Stimulated activated naive B cell treated with anti-CD40 and anti-IgM and Interleukin-4, amounts not matched to agents 10 μg/mL and 1 μg/mL and 100 μg/mL, for 72 hours (primary cell): ENCODE results near the gene TIMP3.

Experiments used
- ATAC-seq, 2 donors: fragments of 150-1000 bp; cut with Tn5 transposase; replicated peaks; 2 replicates each; pipeline ENCODE4 v1.10.0; 2021; ENCODE audit warnings: moderate library complexity in 1 of 2
- DNase-seq: peaks from one replicate; pipeline ENCODE4 v3.0.0; 2021
- H3K27ac Mint-ChIP-seq: one replicate; pipeline ENCODE4 v1.8.0; 2022; ENCODE audit warnings: mild to moderate bottlenecking, mixed read lengths
- H3K27me3 Mint-ChIP-seq, 2 donors: one replicate each; pipeline ENCODE4 v1.8.0; 2022; ENCODE audit warnings: mixed read lengths in 2 of 2
- H3K36me3 Mint-ChIP-seq, 2 donors: one replicate each; pipeline ENCODE4 v1.8.0; 2022; ENCODE audit warnings: mixed read lengths in 2 of 2, mild to moderate bottlenecking in 1 of 2
- H3K4me1 Mint-ChIP-seq, 2 donors: one replicate each; pipeline ENCODE4 v1.8.0; 2022; ENCODE audit warnings: mixed read lengths in 2 of 2, mild to moderate bottlenecking in 1 of 2
- H3K4me3 Mint-ChIP-seq, 2 donors: one replicate each; pipeline ENCODE4 v1.8.0; 2022; ENCODE audit warnings: mild to moderate bottlenecking in 2 of 2, mixed read lengths in 2 of 2, moderate library complexity in 1 of 2
- H3K9me3 Mint-ChIP-seq, 2 donors: one replicate each; pipeline ENCODE4 v1.8.0; 2022; ENCODE audit warnings: mixed read lengths in 2 of 2, mild to moderate bottlenecking in 1 of 2

TIMP3 gene

DNA sequence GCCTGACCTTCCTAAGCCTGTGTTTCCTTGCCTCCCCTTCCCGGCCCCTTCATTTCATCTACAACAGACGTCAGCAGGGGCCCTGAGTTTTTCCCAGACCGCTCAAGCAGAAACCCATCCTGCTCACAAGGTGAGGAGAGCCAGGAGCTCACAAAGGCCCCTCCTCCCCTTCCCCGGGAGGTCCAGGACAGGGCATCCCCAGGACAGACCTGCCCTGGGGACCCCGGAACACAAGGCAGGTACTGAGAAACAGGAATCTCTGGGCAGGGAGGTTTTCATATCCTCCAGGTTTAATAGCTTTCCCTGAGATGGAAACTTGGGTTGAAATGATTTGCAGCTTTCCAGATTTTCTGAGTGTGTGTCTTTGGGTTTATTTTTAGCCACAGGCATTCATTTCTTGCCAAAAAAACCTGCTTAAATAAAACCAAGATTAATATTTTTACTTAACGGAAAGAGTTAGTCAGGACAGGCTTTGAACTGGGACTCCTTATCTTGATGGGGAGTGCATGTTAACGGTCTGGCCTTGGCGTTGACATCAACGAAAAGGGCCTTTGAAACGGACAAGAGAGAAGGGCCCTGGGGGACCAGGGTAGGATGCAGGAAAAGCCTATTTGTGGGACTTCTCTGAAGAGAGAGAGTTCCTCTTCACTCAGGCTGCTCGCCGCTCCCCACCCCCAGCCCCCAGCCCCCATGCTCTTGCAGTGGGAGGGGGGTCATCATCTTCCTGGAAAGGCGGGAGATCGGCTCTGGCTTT lies 38.5 kb downstream of the TIMP3 start:
- ATAC-seq (no peak), DNase-seq (no peak)
- no peak overlapping the region for H3K4me3 Mint-ChIP-seq
- H3K36me3 Mint-ChIP-seq, result no peaks in the 10 kb centered on the region
- no peak overlapping the region for H3K27ac Mint-ChIP-seq
- no peaks in the 10 kb centered on the region for H3K9me3 Mint-ChIP-seq
- H3K27me3 Mint-ChIP-seq, result peaks cover 9 to 27% of the 10 kb centered on the region in 2 donors
- no peaks in the 10 kb centered on the region for H3K4me1 Mint-ChIP-seq

DNA sequence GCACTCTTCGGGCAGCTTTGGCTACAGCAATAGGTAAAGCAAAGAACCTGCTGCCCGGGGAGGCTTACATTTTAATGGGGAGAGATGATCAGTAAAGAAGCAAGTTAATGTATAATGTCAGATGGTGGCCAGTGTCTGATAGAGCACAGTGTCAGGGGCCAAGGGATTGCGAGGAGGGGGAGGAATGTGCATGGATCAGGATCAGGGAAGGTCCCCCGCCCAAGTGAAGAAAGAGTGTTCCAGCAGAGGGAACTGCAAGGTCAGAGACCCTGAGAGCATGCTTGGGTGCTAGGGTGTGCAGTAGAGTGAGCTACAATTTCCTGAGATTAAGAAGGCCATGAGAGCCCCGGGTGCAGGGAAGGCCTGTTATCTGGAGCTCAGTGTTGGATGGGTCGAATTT lies 39.7 kb downstream of the TIMP3 start:
- Mint-ChIP-seq H3K27ac (no peak overlapping the region), H3K9me3 (no peaks in the 10 kb centered on the region), H3K36me3 (no peaks in the 10 kb centered on the region), H3K4me3 (no peak overlapping the region), H3K27me3 (peaks cover 9 to 22% of the 10 kb centered on the region in 2 donors), H3K4me1 (no peaks in the 10 kb centered on the region)
- DNase-seq (no peak), ATAC-seq (no peak)

DNA sequence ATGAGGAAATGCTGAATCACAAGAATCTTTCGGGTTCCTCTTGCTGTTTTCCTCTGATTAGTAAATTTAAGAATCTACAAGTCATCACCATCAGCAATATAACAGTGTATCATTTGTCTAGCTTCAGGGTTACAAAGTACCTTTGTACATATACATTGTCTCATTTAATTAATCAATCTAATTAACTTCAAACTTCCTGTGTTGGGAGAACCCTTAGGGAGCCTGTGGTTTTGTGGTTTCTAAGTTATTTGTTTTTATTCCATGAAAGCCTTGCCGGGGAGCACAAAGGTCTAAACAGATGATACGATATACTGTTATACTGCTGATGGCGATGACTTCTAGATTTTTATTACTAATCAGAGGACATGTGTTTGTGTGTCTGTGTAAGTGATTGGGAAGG lies 41.0 kb downstream of the TIMP3 start:
- Mint-ChIP-seq H3K27me3 (peaks cover 9 to 28% of the 10 kb centered on the region in 2 donors), H3K9me3 (no peaks in the 10 kb centered on the region), H3K4me3 (no peak overlapping the region), H3K27ac (no peak overlapping the region), H3K4me1 (no peaks in the 10 kb centered on the region), H3K36me3 (no peaks in the 10 kb centered on the region)
- no peak for ATAC-seq
- no peak for DNase-seq

DNA sequence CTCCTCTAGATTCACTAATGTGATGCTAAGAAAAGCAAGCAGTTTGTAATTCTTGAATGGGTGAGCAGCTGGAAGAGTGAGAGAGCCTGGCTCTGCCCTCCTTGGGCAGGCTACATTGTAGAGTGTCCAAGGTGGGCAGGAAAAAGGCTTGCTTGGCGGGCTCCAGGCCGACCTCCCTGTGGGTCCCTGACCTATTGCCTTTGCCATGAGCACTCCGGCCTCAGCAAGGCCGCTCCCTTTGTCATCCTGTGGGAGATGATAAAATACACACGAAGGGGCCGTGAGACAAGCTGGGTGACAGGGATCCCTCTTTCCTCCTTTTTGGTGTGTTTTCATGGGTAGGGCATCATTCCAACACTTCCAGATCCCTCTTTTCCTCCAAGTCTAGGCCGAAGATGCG lies 41.8 kb downstream of the TIMP3 start:
- no peaks in the 10 kb centered on the region for H3K4me1 Mint-ChIP-seq
- H3K27me3 Mint-ChIP-seq, result peaks cover 9 to 29% of the 10 kb centered on the region in 2 donors
- H3K36me3 Mint-ChIP-seq, result no peaks in the 10 kb centered on the region
- H3K27ac Mint-ChIP-seq, result no peak overlapping the region
- no peak overlapping the region for H3K4me3 Mint-ChIP-seq
- no peak for DNase-seq
- ATAC-seq, result no peak
- H3K9me3 Mint-ChIP-seq, result no peaks in the 10 kb centered on the region

DNA sequence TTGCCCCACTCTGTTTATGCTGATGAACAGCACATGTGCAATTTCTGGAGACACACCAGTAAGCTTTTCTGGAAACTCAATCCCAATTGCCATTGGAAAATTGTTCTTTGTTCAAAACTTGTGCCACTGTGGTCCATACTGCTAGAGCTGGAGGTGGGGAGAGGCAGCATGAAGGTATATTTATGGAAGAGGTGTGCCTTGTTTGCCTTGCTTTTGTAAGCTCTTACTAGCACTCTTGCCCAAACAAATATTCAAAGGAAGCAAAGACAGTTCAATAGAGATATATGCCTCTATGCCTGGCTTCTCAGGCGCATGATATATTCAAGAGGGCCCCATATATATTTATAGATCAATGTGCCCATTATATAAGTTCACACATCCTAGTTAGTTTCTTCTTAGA lies 42.7 kb downstream of the TIMP3 start:
- H3K27me3 Mint-ChIP-seq, result peaks cover 9 to 22% of the 10 kb centered on the region in 2 donors
- no peak overlapping the region for H3K4me3 Mint-ChIP-seq
- H3K36me3 Mint-ChIP-seq, result no peaks in the 10 kb centered on the region
- ATAC-seq, result no peak
- no peaks in the 10 kb centered on the region for H3K4me1 Mint-ChIP-seq
- H3K27ac Mint-ChIP-seq, result no peak overlapping the region
- no peak for DNase-seq
- no peaks in the 10 kb centered on the region for H3K9me3 Mint-ChIP-seq

DNA sequence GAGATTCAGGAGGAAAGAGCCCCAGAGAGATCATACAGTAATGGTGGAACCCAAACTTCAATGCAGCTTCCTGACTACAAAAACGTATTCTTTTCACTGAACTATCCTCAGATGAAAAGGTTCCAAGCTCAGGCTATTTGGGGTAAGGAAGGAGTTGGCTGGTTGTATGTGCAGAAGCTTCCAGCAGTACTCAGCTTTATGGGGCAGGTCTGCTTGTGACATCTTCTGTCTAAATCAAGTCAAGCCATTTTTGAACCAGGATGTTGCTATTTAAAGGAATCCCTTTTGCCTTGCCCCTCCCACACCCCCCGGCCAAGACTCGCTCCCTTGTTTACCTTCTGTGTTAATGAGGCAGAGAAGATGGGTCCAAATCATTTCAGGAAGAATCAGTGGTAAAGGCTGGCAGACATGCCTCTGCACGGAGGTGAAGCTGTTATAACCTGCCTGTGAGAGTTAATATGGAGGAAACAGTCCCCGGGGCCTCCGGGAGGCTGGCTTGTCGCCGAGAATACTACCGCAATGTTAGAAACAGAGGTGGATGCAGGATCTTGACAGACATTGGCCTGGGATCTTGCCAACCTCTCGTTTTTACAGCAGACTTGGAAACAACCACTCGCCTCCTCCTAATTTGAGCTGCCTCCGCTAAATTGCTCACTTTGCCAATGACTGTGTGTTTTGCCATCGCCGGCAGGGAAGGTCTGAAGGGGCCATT lies 45.4 kb downstream of the TIMP3 start:
- Mint-ChIP-seq H3K27ac (no peak overlapping the region), H3K27me3 (peaks cover 0 to 21% of the 10 kb centered on the region in 2 donors), H3K36me3 (no peaks in the 10 kb centered on the region), H3K4me3 (no peak overlapping the region), H3K9me3 (no peaks in the 10 kb centered on the region), H3K4me1 (no peaks in the 10 kb centered on the region)
- DNase-seq (no peak), ATAC-seq (no peak)

DNA sequence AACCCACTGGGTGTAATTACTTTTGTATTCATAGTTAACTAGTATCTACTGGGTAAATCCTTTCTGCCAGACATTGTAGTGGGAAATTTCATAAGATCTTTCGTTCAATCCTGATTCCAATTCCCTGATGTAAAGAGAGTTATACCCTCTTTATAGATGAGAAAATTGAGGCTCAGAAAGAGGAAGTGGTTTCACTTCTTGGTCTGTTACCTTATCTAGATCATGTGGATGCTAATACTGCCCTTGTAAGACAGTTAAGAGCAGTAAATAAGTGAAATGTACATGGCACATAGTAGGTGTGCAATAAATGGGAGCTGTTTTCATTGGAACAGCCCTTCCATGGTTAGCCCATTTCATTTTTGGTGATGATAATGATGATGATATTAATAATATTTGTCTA lies 46.7 kb downstream of the TIMP3 start:
- DNase-seq (no peak), ATAC-seq (no peak)
- H3K4me3 Mint-ChIP-seq, result no peak overlapping the region
- no peaks in the 10 kb centered on the region for H3K9me3 Mint-ChIP-seq
- peaks cover 0 to 2% of the 10 kb centered on the region in 2 donors for H3K4me1 Mint-ChIP-seq
- no peak overlapping the region for H3K27ac Mint-ChIP-seq
- H3K36me3 Mint-ChIP-seq, result no peaks in the 10 kb centered on the region
- peaks cover 0 to 21% of the 10 kb centered on the region in 2 donors for H3K27me3 Mint-ChIP-seq

DNA sequence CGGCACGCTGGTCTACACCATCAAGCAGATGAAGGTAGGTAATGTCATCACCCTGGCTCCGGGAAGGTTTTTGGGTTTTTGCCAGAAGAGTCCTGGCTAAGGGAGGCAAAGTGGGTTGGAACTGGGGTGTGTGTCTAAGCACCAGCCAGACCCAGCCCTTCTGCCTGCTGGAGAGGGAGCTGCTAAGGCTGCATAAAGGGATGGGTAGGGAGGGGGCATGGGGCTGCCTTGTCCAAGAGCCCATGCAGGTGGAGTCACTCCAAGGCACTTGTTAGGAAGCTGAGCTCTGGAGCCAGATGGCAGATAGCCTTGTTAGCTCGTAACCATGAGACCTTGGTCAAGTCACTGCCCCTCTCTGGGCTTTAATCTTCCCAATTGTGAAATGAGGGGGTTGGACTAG lies 48.0 kb downstream of the TIMP3 start:
- Mint-ChIP-seq H3K27ac (no peak overlapping the region), H3K27me3 (peaks cover 0 to 16% of the 10 kb centered on the region in 2 donors), H3K9me3 (no peaks in the 10 kb centered on the region), H3K4me3 (no peak overlapping the region), H3K4me1 (peaks cover 0 to 2% of the 10 kb centered on the region in 2 donors), H3K36me3 (no peaks in the 10 kb centered on the region)
- DNase-seq, result no peak
- ATAC-seq, result no peak

DNA sequence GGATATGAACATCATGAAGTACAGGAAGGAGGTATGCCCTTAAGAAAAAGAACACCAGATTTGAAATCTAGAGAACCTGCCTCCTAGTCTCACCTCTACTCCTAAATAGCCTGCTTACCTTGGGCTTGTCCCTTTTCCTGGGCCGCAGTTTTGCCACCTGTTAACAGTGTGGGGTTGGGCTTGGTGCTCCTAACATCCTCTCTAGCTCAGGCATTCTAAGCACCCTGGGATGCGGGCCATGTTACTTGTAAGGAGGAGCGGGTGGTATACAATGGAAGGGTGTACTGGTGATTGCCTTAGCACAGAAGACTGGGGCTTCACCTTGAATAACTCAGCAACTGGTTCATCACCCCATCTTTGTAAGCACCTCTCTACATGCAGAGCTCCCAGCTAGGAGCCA lies 48.7 kb downstream of the TIMP3 start:
- Mint-ChIP-seq H3K9me3 (no peaks in the 10 kb centered on the region), H3K36me3 (no peaks in the 10 kb centered on the region), H3K27me3 (peaks cover 0 to 16% of the 10 kb centered on the region in 2 donors), H3K4me3 (no peak overlapping the region), H3K4me1 (peaks cover 0 to 2% of the 10 kb centered on the region in 2 donors), H3K27ac (no peak overlapping the region)
- no peak for DNase-seq
- ATAC-seq, result no peak

DNA sequence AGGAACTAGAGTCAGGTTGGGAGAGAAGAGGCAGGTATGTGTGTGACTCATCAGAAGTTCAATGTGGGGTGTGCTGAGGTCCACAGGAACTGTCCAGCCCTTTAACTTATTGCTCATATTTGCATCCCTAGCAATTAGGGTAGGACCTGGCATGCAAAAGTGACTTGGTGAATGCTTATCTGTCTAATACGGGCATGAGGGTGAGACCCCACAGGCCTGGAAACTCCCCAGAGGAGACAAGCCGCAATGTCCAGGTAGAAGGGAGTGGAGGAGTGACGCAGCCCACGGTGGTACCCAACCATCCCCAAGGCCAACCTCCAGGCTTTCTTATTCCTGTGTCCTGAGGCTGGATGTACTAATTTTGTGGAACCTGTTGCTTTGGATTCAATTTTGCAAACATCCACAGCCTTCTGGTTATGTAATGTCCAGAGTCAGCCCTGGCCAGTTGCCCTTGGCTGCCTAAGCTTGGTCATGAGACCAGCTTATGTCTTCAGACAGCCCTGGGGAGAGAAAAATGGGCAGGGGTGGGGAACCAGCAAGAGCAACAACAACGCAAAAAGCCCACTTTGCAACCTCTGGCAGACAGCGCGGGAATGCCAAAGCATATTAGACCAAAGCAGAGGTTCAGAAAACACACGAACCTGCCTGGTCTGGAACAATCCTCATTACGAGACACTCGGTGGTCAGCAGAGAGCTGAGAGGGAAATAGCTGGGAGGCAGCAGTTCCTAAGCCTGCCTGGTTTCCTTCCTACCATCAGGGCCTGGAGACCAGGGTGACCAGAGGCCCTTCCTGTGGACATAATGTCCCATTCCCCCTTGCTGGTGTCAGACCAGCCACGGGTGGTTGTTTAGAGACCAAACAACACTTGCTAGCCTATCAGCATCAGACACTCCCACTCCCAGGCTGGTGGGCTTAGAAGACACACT lies 49.3 kb downstream of the TIMP3 start:
- no peak for ATAC-seq
- Mint-ChIP-seq H3K4me1 (peaks cover 0 to 2% of the 10 kb centered on the region in 2 donors), H3K27ac (no peak overlapping the region), H3K36me3 (no peaks in the 10 kb centered on the region), H3K27me3 (peaks cover 0 to 16% of the 10 kb centered on the region in 2 donors), H3K4me3 (no peak overlapping the region), H3K9me3 (no peaks in the 10 kb centered on the region)
- no peak for DNase-seq

DNA sequence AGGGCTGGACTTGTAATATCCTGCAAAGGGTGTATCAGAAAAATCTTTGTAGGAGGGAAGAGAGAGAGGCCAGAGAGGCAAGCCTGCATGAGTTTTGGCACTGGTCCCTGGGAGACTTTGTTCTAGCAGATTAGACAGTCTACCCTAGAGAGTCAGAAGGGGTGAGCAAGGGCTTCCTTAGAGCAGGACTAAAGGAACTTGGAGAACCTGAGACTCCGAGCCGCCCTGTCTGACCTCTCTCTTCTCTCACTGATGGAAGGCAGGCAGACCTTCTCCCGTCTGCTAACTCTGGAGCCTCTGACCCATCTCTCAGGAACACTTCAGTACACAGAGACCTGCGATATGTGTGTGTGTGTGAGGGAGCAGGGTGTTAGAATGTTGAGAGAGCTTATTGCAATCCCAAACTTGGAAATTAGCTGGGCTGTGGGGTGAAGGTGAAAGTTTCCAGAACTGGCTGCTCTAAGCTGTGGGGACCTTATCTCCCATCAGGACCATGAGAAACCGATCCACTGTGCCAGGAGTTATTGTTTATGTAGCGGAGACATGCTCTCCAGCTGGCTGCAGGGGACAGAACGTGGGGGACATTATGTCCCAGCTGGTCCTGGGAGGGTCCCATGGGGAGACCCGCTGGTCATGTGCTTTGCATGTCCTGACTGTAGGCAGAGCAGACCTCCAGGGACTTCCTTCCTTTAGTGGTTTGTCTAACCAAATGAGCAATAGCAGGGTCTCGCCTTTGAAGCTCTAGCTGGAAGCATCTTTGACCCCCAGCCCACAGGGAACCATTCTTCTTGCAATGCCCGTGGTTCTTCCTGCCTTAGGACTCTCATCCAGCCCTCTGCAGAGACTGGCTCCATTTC lies 51.1 kb downstream of the TIMP3 start:
- ATAC-seq (no peak), DNase-seq (no peak)
- H3K4me1 Mint-ChIP-seq, result peaks cover 0 to 2% of the 10 kb centered on the region in 2 donors
- peaks cover 0 to 4% of the 10 kb centered on the region in 2 donors for H3K36me3 Mint-ChIP-seq
- H3K27me3 Mint-ChIP-seq, result peaks cover 0 to 9% of the 10 kb centered on the region in 2 donors
- H3K27ac Mint-ChIP-seq, result peak overlapping the region; percentile 14
- H3K4me3 Mint-ChIP-seq, result no peak overlapping the region
- H3K9me3 Mint-ChIP-seq, result no peaks in the 10 kb centered on the region

DNA sequence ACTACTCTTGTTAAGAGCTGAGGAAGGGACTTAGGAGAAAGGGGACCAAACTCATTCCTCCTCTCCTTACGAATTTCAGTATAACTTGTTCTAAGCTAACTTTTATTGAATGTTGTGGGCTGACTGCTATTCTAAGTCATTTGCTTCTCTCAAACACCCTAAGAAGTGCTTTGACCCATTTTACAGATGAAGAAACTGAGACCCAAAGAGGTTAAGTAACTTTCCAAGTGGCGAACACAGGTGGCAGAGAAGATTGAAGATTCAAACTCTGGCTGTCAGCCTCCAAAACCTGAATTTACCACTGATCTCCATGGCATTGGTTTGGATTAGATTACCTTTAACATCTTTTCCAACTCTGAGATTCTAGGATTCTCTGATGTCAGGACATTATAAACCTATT lies 52.2 kb downstream of the TIMP3 start:
- Mint-ChIP-seq H3K27ac (no peak overlapping the region), H3K27me3 (peaks cover 0 to 9% of the 10 kb centered on the region in 2 donors), H3K4me3 (no peak overlapping the region), H3K4me1 (peaks cover 0 to 2% of the 10 kb centered on the region in 2 donors), H3K9me3 (no peaks in the 10 kb centered on the region), H3K36me3 (peaks cover 0 to 4% of the 10 kb centered on the region in 2 donors)
- DNase-seq, result no peak
- no peak for ATAC-seq

DNA sequence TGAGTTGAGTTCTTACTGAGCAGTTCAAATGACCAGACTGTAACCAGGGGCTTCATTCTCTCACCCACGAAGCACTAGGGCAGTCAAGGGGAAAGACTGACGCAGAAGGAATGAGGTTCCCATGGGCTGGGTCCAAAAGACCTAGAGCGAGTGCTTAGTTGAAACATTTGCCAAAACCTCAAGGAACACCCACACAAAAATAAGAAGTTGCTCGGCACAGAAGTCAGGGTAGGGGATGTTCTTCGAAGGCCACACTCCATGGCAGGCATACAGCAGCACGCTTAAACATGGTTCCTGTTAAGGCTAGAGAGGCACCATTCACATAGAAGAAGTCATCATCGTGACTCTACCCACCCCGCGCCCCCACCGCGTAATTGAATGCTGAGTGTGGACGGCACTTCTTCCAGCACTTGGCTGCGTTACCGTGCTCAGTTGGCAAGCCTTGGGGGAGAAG lies 52.9 kb downstream of the TIMP3 start:
- Mint-ChIP-seq H3K27me3 (peaks cover 0 to 9% of the 10 kb centered on the region in 2 donors), H3K9me3 (no peaks in the 10 kb centered on the region), H3K4me1 (peaks cover 0 to 2% of the 10 kb centered on the region in 2 donors), H3K4me3 (no peak overlapping the region), H3K36me3 (peaks cover 0 to 4% of the 10 kb centered on the region in 2 donors), H3K27ac (no peak overlapping the region)
- DNase-seq (no peak), ATAC-seq (no peak)
